GM21723 (cell line): ENCODE results near the gene SLC1A6.
"Not testable (repeated sequence)": the region's sequence is repeated elsewhere in the genome, so short reads cannot be mapped to it uniquely, and the experiment has no call there.

Experiments
- ATAC-seq: cut with Tn5 transposase; IDR thresholded peaks from one replicate; pipeline ENCODE4 v1.9.1; 2021; ENCODE audit warnings: mild to moderate bottlenecking, moderate library complexity; ENCODE audit not compliant: unreplicated experiment

Gene SLC1A6

DNA sequence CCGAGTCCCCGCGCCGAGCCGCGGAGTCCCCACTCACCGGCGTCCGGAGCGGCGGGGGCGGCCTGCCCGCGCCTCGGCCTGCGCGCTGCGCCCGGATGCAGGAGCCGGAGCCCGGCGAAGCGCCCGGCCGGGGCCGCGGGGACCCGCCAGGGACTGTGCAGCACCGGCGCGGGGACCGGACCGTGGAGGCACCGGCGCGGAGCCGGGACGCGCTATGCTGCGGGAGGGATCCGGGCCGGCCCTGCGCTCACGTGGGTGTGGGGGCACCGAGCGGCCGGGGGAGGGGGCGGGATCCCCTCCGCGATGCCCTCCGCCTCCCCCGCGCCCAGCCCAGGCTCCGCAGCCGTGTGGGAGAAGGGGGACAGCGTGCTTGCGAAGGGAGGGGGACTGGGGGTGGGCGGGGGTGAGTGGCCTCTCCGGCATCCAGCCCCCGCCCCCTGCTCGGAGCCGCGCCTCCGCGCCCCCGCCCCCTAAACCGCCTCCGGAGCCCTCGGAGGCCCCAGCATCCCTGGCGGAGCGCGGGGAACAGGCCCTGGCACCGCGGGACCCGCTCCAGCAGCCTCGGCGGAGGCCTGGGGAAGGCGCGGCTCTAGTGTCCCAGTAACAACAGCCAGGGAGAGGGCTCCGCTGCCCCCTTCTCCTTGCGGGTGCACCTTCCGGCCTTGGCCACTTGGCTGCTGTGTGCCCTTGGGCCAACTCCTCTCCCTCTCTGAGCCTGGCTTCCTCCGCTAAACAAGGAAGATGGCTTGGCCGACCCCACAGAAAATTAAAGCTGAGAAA is at the start of gene SLC1A6:
Gene SLC1A6, minus strand, starts transcription at position 389 of the 780 bp plus-strand sequence. CDS start 6,954 bp downstream, outside the sequence.
- ATAC-seq = no peak

DNA sequence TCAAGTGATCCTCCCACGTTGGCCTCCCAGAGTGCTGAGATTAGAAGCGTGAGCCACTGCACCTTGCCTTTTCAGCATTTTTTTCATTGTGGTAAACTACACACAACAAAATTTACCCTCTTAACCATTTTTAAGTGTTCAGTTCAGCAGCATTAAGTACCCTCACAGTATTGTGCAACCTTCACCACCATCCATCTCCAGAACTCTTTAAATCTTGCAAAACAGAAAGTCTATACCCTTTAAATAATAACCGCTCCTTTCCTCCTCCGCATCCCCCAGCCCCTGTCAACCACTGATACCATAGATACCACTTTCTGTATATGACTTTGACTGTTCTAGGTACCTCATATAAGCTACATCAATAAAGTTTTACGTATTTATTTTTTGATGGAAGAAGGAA is 48.8 kb upstream of the SLC1A6 start:
- ATAC-seq = no peak

DNA sequence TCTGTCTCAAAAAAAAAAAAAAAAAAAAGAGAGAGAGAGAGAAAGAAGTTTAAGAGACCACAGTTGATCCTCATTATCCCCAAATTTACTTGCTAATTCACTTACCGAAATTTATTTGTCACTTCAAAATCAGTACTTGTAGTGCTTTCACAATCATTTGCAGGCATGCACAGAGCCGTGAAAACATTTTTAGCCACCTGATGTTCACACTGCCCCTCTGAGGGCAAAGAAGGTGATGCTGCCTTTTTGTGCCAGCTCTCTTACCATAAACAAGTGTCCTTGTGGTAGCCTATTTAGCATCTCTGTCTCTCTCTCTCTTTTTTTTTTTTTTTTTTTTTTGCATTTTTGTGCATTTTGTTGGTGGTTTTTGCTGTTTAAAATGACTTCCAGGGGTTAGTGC is 45.6 kb upstream of the SLC1A6 start:
- no peak for ATAC-seq

DNA sequence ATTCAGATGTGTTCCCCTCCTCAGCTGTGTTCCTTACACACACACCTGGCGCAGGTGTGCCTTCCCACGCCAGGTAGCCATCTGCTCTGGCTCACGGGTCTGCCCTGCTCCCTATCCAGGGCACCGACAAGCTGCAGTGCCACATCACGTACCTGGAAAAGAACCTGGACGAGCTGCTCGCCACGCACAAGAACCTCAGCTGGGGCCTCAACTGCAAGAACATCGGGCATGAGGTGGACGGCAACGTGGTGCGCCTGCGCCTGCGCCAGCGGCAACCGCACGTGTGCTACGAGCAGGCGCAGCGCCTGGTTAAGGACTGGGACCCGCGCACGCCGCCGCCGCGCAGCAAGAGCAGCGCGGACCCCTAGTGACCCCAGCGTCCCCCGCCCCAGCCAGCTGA is 43.1 kb upstream of the SLC1A6 start:
- ATAC-seq = no peak

DNA sequence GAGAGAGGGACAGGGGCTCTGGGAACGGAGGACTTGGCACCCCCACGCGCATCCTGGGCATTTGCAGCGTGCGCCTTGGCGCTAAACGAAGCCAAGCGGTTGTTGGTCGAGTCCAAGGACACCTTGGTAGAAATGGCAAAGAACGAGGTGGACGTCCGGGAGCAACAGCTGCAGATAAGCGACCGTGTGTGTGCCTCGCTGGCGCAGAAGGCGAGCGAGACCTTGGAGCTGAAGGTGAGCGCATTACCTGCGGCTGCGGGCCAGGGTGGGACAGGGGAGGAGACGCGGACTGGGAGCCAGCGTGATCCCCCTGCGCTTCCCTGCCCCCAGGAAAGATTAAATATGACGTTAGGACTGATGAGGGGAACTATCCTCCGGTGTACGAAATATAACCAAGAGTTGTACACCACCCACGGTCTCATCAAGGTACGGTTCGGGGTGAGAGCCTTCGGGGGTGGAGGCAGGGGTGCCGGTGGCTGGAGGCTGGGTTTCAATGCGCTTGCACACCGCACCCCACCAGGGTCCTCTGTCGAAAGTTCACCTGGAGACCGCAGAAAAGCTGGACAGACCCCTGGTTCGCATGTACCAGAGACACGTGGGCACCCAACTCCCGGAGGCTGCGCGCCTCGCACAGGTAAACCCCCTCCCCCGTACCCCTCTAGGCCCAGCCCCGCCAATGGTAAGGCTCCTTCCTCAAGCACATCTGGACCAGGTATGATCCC is 41.8 kb upstream of the SLC1A6 start:
- ATAC-seq = no peak

DNA sequence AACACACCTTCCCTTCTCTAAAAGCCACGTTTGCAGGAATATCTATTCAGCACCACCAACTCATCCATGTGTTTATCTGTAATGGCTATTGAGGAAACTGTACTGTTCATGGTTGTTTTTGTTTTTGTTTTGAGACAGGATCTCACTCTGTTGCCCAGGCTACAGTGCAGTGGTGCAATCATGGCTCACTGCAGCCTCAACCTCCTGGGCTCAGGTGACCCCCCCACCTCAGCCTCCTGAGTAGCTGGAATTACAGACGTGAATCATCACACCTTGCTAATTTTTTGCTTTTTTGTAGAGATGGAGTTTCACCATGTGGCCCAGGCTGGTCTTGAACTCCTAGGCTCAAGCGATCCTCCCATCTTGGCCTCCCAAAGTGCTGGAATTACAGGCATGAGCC is 39.2 kb upstream of the SLC1A6 start:
- ATAC-seq = not testable (repeated sequence)

DNA sequence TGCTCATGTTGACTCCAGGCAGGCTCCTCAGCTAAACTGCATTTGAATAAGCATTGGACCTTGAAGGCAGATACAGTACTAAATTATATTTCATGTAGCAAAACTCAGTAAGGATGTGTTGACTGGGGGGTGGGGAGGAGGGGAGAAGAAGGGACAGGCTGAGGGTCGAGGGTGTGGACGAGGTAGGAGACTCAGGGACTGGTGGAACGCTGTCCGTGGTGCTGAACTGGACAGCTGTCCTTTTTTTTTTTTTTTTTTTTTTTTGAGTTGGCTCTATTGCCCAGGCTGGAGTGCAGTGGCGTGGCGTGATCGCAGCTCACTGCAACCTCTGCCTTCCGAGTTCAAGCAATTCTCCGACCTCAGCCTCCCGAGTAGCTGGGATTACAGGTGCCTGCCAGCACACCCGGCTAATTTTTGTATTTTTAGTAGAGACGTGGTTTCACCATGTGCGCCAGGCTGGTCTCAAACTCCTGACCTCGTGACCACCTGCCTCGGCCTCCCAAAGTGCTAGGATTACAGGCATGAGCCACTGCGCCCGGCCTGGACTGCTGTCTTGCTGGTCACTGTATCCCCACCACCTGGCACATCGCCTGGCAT is 36.4 kb upstream of the SLC1A6 start:
- no peak for ATAC-seq

DNA sequence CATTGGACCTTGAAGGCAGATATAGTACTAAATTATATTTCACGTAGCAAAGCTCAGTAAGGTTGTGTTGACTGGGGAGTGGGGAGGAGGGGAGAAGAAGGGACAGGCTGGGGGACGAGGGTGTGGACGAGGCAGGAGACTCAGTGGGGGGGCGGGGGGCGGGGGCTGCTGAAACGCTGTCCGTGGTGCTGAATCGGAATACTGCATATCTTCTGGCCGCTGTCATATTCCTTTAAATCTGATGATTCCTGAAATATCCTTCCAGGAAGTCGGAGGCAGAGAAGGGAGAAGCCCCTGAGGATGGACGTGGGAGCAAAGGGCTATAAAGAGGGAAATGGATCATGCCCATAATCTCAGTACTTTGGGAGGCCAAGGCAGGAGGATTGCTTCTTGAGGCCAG is 34.9 kb upstream of the SLC1A6 start:
- ATAC-seq = no peak

DNA sequence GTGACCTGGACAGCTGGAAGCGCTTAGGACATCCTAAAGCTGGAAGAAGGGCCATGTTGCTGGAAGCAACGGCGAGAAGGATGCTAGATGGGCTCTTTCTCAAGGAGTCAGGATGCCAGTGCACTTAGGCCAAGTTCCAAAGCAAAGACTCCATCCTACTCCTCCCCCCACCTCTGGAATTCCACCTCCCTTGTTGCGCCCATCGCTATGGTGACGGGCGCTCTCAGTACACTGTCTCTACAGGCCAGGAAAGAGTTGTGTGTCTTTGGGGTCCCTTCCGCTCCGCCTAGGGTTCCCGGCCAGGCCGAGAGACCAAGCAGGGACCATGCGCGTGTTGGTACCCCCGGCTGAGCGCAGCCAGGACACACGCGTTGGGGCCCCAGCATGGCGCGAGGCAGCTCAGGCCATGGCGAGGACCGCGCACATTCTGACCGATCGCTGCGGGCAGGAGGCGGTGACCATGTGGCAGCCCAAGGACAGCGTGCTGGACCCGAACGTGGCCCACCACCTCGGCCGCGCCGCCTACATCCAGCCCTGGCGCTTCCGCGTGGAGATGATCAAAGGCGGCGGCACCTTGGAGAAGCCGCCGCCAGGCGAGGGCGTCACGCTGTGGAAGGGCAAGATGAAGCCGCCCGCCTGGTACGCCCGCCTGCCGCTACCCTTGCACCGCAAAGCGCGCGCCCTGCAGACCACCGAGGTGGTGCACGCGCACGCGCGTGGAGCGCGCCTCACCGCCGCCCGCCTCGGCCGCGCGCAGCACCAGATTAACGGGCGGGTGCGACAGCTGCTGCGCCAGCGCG is 31.0 kb upstream of the SLC1A6 start:
- ATAC-seq = no peak

DNA sequence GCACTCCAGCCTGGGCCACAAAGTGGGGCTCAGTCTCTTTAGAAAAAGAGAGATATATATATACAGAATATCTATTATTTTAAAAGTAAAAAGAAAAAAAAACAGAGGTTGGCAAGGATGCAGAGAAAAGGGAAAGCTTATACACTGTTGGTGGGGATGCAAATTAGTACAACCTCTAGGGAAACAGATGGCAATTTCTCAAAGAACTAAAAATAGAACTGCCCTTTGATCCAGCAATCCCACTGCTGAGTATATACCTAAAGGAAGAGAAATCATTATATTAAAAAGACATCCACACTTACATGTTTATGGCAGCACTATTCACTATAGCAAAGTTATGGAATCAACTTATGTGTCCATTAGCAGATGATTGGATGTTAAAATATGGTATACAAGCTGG is 28.6 kb upstream of the SLC1A6 start:
- no peak for ATAC-seq

DNA sequence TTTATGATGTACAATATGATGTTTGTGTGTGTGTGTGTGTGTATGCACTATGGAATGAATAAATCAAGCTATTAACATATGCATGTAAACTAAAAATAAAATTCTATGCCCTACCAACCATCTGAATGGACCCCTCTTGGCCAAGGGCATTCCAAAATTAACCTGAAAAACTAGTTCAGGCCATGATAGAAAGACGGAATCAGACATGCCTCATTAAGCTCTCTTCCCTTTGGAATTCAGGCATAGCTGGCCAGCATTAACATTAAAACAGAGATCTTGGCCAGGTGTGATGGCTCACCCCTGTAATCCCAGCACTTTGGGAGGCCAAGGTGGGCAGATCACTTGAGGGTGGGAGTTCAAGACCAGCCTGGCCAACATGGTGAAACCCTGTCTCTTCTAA is 18.3 kb upstream of the SLC1A6 start:
- ATAC-seq = no peak

DNA sequence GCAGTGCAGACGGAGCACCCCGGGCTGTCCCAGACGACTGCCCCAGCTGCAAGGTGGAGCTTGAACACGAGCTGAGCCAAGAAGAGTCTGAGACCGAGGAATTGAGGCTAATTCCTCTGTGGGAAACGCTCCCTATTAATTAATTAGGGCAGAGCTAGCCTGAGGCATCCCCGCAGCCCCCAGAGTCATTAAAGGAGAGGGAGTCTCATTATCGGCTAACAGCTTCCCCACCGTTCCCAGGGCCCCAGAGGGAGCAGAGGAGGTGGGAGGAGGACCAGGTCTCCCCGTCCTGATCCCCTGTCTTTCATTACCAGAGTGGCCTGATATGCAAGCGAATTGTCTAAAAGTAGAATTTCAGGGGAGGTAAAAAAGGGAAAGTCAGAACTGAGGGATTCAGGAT is 13.1 kb upstream of the SLC1A6 start:
- ATAC-seq = no peak

DNA sequence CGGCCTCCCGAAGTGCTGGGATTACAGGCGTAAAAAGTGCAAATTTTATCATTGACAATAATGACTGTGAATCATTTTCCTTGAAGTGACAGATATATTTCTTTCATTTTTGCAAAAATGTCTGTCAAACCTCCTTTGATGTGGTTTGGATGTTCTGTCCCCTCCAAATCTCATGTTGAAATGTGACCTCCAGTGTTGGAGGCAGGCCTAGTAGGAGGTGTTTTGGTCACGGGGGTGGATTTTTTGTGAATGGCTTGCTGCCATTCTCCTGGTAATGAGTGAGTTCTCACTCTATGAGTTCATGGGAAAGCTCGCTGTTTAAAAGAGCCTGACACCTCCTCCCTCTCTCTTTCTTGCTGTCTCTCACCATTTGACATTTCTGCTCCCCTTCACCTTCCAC is 5.5 kb upstream of the SLC1A6 start:
- no peak for ATAC-seq

DNA sequence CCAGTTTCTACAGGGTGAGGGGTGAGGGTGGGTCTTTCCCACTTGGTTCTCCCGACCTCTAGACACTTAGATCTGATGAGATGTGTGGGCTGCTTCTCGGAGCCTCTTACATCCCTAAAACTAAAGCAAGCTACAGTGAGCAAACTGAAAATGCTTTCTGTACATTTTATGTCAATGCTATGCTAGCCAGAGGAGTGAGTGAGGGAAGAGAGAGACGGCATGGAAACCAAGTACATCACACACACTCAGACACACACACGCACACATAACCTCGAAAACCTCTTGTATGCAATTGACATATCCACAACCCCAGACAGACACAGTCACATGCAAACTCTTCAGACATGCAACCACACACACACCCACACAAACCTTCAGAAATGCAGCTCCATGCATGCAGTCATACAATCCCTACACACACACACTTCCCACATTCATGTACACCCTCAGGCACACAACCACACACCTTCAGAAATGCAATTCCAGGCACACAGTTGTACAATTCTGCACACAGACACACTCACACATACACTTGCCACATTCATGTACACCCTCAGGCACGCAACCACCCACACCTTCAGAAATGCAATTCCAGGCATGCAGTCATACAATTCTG is 1.4 kb downstream of the SLC1A6 start:
- ATAC-seq = no peak

DNA sequence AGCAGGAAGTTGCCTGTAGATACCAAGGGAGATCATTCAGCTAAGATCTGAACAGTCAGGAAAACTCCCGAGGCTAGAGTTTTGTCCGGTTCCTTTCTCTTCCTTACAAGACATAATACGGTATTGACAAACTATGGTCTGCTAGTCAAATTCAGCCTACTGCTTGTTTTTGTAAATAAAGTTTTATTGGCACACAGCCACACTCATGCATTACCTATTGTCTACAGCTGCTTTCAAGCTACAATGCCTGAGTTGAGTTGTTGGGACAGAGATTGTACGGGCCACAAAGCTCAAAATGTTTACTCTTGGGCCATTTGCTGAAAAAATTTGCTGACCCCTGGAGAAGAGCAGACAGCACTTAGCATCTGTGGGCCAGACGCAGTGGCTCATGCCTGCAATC is 2.5 kb downstream of the SLC1A6 start:
- no peak for ATAC-seq

DNA sequence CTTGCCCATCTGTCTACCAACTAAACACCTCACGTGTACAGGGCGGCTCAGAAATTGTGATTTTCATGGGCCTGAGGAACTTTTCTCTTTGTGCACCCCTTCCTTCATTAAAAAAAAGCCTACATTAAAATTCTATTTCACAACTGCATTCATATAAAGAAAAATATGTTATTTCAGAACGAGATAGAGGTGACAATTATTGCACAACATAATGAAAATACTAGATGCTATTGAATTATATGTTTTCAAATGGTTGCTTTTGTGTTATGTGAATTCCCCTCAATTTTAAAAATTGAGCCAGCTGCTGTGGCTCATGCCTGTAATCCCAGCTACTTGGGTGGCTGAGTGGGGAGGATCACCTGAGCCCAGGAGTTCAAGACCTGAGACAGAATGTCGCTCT is 5.2 kb downstream of the SLC1A6 start:
- ATAC-seq = no peak

DNA sequence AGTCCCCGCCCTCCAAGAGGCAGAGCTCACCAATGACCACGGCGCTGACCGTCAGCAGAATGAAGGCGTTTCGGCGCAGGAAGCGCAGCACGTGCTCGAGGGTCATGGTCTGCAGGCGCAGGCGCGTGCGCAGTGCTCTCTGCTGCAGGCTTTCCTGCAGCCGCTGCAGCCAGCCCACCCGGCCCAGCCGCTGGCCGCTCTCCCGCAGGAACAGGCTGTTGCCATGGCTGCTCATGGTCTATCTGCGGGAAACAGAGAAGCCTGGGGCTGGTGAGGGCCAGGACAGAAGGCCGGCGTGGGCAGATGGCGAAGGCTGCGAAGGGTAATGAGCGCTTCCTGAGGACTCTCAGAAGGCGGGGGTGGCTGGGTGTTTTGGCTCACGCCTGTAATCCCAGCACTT is 7.0 kb downstream of the SLC1A6 start:
- no peak for ATAC-seq

DNA sequence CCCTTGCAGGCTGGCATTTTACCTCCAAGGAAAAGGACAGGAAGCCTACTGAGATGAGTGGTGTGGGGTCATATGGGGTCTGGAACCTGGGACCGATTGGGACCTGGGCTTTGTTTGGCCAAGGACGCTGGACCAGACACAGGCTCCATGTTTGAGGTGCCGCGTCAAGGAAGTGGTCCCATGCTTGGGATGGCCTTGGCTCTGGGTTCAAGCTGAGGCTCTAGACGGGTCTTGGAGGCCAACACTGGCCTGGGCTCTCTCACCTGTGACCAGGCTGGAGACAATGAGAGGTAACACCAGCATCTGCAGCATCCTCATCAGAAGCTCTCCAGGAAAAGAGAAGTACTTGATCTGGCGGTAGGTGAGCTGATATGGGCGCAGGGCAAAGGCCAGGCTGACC is 8.2 kb downstream of the SLC1A6 start:
- no peak for ATAC-seq

DNA sequence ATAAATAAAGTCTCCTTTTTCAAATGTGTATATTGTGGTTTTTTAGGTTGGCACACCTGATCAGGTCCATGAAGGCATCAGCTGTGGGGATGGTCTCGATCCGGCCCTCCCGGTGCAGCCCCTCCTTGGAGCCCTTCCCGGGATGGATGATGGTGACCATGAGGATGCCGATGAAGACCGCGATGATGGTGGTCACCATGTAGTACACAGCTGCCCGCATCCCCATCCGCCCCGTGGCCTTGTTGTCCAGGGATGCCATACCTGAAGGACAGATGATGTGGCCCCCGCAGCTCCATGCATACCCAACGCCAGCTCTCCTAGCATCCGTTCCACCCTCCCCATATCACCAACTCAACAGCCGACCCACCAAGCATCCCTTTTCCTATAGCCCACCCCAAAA is 11.4 kb downstream of the SLC1A6 start:
- no peak for ATAC-seq

DNA sequence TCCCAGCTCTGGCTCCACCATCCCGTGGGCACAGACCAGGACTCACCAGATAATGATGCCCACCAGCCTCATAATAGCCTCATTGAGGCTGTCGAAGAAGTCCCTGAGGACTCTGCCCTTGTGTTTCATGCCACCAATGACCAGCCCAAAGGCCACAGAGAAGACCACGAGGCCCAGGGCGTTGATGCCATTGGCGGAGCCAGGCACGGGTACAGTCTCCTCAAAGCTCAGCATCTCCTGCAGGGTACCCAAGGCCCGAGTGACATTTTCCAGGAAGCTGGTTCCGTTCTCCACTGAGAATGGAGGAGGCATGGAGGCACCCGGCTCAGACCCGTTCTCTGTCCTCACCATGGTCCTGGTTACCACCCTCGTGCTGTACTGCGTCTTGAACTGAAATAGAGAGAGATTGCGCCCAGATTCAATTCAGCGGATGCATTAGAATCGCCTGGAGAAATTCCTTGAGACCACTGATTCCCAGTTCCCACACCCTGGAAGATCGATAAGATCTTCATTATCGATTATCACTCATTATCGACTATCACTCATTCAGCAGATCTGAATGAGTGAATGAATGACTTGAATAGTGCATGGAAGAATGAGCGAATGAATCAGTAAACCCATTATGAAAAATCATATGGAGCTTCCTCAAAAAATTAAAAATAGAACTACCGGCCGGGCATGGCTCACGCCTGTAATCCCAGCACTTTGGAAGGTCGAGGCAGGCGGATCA is 17.5 kb downstream of the SLC1A6 start:
- ATAC-seq = no peak
